SK-N-MC (cell line): Measurements from ENCODE around the gene FANCL.
"Not testable (repeated sequence)": the region's sequence is repeated elsewhere in the genome, so short reads cannot be mapped to it uniquely, and the experiment has no call there.

Experiments used
- EZH2 ChIP-seq: fragments of 200-600 bp; sonication (generic); IDR thresholded peaks from one replicate; pipeline ENCODE4 v1.6.1; 2017; ENCODE audit warnings: antibody characterized with exemption
- FOXP2 ChIP-seq: optimal IDR thresholded peaks from 2 replicates; pipeline ENCODE3; 2011; ENCODE audit warnings: mild to moderate bottlenecking, moderate library complexity; ENCODE audit not compliant: insufficient read depth; ENCODE audit errors: extremely low read length, control extremely low read depth
- POLR2AphosphoS5 ChIP-seq: IDR thresholded peaks from 2 replicates; pipeline ENCODE4 v1.6.1; 2012; ENCODE audit warnings: mild to moderate bottlenecking, low read depth, low read length, borderline replicate concordance

DNA sequence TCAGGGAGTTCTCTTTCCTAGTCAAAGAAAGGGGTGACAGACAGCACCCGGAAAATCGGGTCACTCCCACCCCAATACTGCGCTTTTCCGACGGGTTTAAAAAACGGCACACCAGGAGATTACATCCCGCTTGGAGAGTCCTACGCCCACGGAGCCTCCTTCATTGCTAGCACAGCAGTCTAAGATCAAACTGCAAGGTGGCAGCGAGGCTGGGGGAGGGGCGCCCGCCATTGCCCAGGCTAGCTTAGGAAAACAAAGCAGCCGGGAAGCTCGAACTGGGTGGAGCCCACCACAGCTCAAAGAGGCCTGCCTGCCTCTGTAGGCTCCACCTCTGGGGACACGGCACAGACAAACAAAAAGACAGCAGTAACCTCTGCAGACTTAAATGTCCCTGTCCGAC lies 69.3 kb downstream of the FANCL start:
- not testable (repeated sequence) for TF ChIP-seq EZH2, FOXP2, POLR2AphosphoS5
